GM18951 (cell line): ENCODE results near the gene GAS7.
"Not testable (repeated sequence)": the region's sequence is repeated elsewhere in the genome, so short reads cannot be mapped to it uniquely, and the experiment has no call there.

ENCODE experiments used
- POLR2A ChIP-seq: IDR thresholded peaks from 4 replicates; pipeline ENCODE4 v1.6.1; 2011; ENCODE audit warnings: mild to moderate bottlenecking; ENCODE audit not compliant: insufficient read length, insufficient read depth; ENCODE audit errors: extremely low read depth
- in situ Hi-C: fragments of 300-500 bp; cut with MboI; formaldehyde crosslinking; loops from one replicate; pipeline ENCODE4 v1.12.0; 2022; ENCODE audit warnings: low sequenced_read_pairs, mixed read lengths, inconsistent platforms; ENCODE audit not compliant: unreplicated experiment

GAS7 gene

DNA sequence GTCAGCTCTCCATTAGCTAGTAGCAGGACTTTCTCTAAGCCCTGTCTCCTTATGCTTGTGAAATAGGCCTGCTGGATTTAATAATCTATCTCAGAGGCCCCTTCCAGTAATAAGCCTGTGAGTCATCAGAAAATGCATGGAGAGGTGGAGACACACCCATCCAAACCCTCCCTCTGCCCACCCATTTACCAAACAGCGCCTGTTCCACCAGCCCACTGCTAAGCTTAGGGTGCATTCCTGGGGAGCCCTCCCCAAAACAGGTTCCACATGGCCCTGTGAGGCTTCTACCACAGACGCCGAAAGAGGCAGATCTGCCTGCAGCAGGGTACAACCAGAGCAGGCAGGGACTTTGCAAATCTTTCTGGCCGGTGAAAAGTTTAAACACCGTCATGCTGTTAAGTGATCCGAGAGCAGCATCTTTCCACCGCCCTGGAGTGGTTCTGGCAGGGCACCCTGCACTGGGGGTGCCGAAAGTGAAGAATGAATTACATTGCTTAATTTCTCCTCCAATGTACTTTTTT, 99.3 kb downstream of the GAS7 start:
- no peak for TF ChIP-seq POLR2A
- in situ Hi-C loops = no loop called here

DNA sequence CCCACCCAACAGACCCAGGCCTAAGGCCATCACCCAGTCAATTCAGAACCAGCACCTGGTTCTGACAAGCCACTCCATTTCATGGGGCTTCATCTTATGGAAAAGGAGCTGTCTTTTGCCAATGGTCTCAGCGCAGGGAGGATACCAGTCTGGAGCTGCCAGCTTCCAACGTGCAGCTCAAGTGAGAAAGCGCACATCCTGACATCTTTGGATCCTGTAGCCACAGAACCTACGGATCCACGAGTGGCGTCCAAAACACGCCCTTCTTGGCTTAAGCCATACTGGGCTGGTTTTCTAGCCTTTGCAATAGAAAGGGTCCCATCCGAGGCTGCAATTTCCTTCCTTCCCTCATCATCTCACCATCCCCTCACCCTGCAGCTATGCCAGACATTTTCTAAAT, 101.8 kb downstream of the GAS7 start:
- TF ChIP-seq POLR2A = no peak
- in situ Hi-C loops = no loop called here

DNA sequence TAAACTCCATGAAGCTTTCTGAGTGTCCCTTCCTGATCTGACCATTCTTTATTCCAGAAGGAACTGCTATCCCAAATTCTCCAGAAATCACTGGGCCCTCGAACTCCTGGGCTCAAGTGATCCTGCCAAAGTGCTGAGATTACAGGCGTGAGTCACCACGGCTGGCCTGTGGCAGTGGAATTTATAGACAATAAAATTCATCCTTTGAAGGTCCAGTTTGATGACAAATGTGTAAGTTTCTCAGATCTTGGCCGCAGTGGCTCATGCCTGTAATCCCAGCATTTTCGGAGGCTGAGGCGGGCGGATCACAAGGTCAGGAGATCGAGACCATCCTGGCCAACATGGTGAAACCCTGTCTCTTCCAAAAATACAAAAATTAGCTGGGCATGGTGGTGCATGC, 103.1 kb downstream of the GAS7 start:
- in situ Hi-C loops = not testable (repeated sequence)

DNA sequence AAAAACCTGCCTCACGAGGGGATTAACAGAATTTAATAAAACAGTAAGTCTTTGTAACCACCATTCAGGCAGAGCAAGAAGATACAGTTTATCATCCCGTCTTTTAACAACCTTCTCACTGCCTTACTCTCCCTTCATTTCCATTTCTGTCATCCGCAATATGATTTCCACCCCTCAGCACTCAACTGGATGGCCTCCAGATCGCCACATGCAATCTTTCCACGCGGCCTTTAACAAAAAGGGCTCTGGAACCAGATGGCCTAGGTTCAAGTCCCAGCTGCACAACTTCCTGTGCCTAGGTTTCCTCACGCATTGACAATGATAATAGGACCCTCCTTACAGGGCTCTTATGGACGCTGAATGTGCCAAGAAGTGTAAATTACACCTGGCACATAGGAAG, 103.6 kb downstream of the GAS7 start:
- TF ChIP-seq POLR2A = no peak
- in situ Hi-C loops = no loop called here

DNA sequence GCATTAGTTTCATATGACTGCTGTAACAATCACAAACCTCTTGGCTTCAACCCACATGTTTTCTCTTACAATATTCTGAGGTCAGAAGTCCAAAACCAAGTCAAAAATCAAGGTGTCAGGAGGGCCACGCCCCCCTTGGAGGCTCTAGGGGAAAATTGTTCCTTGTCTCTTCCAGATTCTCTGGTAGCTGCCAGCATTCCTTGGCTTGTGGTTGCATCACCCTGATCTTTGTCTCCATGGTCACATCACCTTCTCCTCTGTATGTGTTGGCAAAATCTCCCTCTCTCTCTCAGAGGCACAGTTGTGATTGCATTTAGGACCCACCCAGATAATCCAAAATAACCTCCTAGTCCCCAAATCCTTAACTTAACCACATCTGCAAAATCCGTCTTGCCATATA, 105.8 kb downstream of the GAS7 start:
- in situ Hi-C loops = no loop called here
- TF ChIP-seq POLR2A = no peak

DNA sequence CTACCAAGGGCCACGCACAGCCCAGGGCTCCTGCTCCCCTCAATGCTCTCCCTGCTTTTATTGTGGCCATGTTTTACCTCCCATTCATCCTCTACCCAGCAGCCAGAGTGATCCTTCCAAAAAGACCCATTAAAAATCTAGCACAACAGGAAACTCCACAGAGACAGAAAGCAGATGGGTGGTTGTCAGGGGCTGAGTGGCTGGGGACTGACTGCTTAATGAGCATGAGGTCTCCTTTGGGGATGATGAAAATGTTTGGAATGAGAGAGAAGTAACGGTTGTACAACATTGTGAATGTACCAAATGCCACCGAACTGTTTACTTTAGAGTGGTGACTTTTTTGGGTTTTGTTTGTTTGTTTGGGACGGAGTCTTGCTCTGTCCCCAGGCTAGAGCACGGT, 107.4 kb downstream of the GAS7 start:
- no peak for TF ChIP-seq POLR2A
- in situ Hi-C loops = no loop called here

DNA sequence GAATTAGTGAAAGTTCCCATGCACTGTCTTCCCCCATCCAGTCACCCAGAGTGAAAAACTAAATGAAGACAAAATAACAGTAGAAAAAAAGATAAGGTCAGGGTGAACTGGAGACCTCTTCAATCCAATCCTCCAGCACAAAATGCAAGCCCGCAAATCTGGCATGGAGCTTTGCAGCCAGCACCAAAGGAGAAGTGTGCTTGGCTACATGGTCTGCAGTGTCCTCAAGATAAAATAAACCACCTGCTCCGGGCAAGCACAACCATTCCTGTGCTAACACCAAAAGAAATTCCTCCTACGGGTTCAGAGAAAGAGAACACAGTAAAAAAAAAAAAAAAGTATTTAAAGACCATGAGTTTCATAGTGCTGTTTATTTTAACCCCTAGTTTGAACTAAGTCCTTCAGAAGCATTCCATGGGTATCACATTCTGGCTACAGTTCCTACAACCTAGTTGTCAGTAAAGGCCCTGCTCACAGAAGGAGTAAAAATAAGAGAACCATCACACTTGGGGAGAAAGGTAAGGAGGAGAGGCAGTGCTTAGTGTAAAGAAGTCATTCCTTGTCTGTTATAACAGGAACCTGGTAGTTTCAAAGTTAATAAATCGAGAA, 109.1 kb downstream of the GAS7 start:
- in situ Hi-C loops = no loop called here
- TF ChIP-seq POLR2A = no peak

DNA sequence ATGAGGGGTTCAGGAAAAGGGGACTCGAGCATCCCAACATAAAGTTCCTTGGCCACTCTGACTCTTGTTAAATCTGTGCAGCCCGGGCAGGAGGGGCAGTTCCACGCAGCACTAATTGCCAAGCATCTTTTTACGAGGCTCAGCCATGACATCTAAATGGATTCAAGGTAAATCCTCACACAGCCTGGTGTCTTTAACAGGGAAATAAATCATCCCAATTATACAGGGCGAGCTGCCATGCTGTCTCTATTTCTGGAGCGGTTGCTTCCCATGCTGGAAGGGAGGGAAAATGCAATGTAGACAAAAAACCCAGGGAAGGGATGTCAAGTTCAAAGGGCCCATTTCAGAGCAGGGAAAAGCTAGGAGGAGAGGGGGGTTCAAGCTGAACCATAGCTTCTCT, 110.0 kb downstream of the GAS7 start:
- no peak for TF ChIP-seq POLR2A
- in situ Hi-C loops = no loop called here

DNA sequence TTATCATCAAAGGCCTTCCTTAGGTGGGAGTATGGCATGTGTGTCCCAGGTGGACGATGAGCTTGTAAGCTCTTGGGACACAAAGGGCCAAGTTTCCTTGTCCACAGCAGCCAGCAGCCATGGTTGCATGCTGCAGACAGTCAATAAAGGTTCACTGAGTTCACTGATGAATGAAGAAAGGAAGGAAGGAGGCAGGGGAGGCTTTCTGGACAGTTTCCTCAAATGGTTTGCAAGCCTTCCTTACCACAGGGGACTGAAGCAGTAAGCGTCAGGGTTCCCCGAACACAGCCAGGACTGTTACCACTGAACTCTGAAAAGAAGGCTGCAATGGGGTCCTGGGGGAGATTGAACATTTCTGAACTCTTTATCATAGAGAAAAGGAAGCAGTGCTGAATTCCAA, 111.1 kb downstream of the GAS7 start:
- in situ Hi-C loops = no loop called here
- no peak for TF ChIP-seq POLR2A

DNA sequence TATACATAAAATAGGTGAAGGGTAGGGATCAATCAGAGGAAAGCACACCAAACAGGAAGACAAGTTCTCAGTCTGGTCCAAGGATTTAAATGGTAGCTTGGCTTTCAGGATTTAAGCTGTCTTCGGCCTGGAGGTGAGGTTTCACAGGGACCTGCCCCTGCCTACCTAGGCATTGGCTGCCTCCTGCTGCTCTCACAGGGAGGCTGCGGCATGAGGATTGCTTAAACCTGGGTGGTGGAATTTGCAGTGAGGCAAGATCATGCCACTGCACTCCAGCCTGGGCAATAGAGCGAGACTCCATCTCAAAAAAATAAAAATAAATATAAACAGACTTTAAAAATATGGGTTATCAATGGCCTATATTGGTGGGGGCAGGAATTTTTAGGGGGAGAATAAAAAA, 114.5 kb downstream of the GAS7 start:
- no peak for TF ChIP-seq POLR2A
- in situ Hi-C loops = no loop called here

DNA sequence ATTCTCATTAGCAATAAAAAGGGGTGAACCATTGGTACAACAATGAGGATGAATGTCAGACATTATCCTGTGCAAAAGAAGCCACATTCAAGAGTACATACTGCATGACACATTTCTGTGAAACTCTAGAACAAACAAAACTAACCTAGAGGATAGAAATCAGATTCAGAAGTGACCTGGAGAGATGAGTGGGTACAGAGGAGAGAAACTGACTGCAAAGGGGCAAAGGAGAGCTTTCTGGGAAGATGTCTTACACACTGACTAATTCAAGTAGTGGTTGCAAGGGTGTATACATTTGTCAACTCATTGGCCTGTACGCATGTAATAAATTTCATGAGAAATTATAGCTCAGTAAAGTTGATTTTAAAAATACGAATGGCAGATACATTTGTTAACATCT, 115.6 kb downstream of the GAS7 start:
- in situ Hi-C loops = no loop called here
- no peak for TF ChIP-seq POLR2A

DNA sequence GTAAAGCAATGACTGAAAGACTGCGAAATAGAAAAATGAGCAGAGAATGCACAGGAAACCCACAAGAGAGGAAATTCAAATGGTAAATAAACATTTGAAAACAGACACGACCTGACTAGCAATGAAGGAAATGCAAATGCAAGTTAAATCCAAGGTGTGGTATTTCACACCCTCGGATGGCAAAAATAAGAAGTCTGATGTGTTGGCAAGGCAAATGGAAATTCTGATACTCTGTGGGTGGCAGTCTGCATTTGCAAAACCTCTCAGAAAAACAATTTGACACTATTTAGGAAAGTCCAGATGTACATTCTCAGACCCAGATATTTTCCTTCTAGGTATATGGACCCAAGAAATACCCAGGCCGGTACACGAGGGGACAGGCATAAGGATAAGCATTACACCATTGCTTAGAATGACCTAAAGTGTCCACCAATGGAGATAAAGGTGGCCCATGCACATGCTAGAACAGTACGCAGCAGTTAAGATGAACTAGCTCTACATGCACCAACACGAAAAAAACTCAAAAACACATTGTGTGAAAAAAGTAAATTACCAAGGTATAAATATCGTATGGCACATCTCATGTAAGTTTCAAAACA, 116.7 kb downstream of the GAS7 start:
- in situ Hi-C loops = no loop called here
- no peak for TF ChIP-seq POLR2A

DNA sequence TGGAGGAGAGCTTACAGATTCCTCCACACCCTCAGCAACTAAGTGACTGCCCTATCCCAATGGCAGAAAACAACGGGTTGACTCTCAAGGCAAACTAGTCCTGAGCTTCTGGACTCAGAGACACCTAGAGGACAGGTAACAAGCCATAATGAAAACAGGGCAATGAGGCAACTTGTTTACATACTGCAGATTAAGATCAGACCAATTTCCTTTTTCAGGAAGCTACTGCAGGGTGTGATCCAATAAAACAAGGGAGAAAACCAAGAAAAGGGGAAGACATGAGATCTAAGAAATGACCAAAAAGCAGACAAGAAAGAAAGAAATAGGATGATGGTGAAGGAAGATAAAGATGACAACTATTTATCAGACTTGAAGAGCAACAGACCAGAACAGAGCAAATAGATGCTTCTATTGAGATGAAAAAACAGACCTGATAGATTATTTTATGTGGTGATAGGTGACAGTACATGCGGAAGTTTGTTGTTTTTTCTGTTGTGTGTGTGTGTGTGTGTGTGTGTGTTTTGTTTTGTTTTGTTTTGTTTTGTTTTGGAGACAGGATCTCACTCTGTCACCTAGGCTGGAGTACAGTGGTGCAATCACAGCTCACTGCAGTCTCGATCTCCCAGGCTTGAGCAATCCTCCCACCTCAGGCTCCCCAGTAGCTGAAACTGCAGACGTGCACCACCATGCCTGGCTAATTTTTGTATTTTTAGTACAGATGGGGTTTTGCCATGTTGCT, 120.7 kb downstream of the GAS7 start:
- in situ Hi-C loops = no loop called here
- no peak for TF ChIP-seq POLR2A

DNA sequence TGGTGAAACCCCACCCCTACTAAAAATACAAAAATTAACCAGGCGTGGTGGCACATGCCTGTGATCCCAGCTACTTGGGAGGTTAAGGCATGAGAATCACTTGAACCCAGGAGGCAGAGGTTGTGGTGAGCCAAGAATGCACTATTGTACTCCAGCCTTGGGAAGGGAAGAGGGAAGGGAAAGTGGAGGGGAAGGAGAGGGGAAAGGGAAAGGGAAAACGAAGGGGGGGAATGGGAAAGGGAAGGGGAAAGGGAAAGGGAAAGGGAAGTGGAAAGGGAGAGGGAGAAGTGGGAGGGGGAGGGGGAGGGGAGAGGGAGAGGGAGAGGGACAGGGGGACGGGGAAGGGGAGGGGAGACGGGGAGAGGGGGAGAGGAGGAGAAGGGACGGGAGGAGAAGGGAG, 122.5 kb downstream of the GAS7 start:
- in situ Hi-C loops = no loop called here
- TF ChIP-seq POLR2A = no peak

DNA sequence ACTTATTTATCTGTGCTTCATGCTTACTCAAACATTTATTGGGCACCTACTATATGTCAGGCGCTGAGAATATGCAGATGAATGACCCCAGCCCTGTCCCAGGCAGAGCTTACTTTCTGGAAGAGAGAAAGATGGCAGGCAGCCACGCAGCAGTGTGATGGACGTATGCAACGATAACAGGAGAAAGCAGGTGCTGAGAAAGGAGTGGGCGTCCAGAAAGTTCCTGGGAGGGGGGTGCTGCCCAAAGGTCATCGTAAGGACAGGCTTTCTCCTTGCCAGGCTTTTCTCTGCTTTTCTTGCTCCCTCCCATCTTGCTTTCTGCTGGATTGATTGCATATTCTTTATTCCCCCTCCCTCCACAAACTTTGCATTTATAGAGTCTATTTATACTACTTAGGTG, 124.5 kb downstream of the GAS7 start:
- in situ Hi-C loops = no loop called here

More for the DNA sequence above, 124.5 kb downstream of the GAS7 start:
- TF ChIP-seq POLR2A = no peak
